Cardiac muscle cell (in vitro differentiated cells and primary cell): Measurements from ENCODE around the gene HCFC2. TPM values are rescaled to one million over a fixed set of nuclear protein-coding genes. Genes with fewer than 3 reads are reported as not detected.

Experiments used
- DNase-seq, 2 donors: peaks; one replicate each; pipeline versions ENCODE4 v3.0.0 to v3.0.0-alpha.2; 2010 to 2017; ENCODE audit warnings: low read depth in 1 of 2, low spot score in 1 of 2
- H3K27ac ChIP-seq: fragments of 200-600 bp; sonication (generic); 2 replicates; pipeline ENCODE4 v1.5.1; 2016
- H3K27me3 ChIP-seq: fragments of 200-600 bp; sonication (generic); 2 replicates; pipeline ENCODE4 v1.6.0; 2016; ENCODE audit warnings: control low read depth
- H3K36me3 ChIP-seq: fragments of 200-600 bp; sonication (generic); 2 replicates; pipeline ENCODE4 v1.5.1; 2016; ENCODE audit warnings: control low read depth
- H3K4me1 ChIP-seq: fragments of 200-600 bp; sonication (generic); 2 replicates; pipeline ENCODE4 v1.8.1; 2017; ENCODE audit warnings: low read depth, mild to moderate bottlenecking, mixed run types
- H3K4me3 ChIP-seq: fragments of 200-600 bp; sonication (generic); 2 replicates; pipeline ENCODE4 v1.5.1; 2016; ENCODE audit warnings: mild to moderate bottlenecking
- H3K9me3 ChIP-seq: fragments of 200-600 bp; sonication (generic); 2 replicates; pipeline ENCODE4 v1.5.1; 2017; ENCODE audit warnings: low read depth, mild to moderate bottlenecking, control low read depth
- CTCF ChIP-seq: IDR thresholded peaks from 2 replicates; pipeline ENCODE4 v1.5.1; 2012; ENCODE audit warnings: low read depth, mild to moderate bottlenecking, low read length
- polyA plus RNA-seq: library from polyadenylated mRNA; unstranded; fragments of >200 nt; fragmentation: Nextera tagmentation; extraction: Ambion mirVana; gene quantifications from 2 replicates; pipeline ENCODE4 v1.2.1, GENCODE V29; 2016
- total RNA-seq: library from RNA; depleted of rRNA; stranded (reverse); fragments of >200 nt; gene quantifications from 2 replicates; pipeline ENCODE4 v1.2.3, GENCODE V29; 2016

Gene HCFC2
- total and polyA plus RNA-seq, 2 experiments from 2014 or later = 9.3 to 14.7 TPM

GRCh38 chr12:104147346-104147745 is 83.0 kb downstream of the HCFC2 start:
- no peak for DNase-seq
- Histone ChIP-seq H3K36me3 (no peaks in the 10 kb centered on the region), H3K9me3 (no peaks in the 10 kb centered on the region), H3K27me3 (no peaks in the 10 kb centered on the region), H3K27ac (no peak overlapping the region), H3K4me1 (no peaks in the 10 kb centered on the region), H3K4me3 (no peak overlapping the region)
- no peak for TF ChIP-seq CTCF

GRCh38 chr12:104150416-104150815 is 86.1 kb downstream of the HCFC2 start:
- DNase-seq = no peak
- Histone ChIP-seq H3K27ac (no peak overlapping the region), H3K9me3 (no peaks in the 10 kb centered on the region), H3K36me3 (no peaks in the 10 kb centered on the region), H3K27me3 (no peaks in the 10 kb centered on the region), H3K4me1 (no peaks in the 10 kb centered on the region), H3K4me3 (no peak overlapping the region)
- TF ChIP-seq CTCF = no peak

GRCh38 chr12:104152685-104153241 is 88.4 kb downstream of the HCFC2 start:
- H3K27me3 ChIP-seq = no peaks in the 10 kb centered on the region
- DNase-seq = no peak
- H3K9me3 ChIP-seq = no peaks in the 10 kb centered on the region
- H3K36me3 ChIP-seq = no peaks in the 10 kb centered on the region
- H3K4me3 ChIP-seq = no peak overlapping the region
- H3K4me1 ChIP-seq = no peaks in the 10 kb centered on the region
- no peak for TF ChIP-seq CTCF
- no peak overlapping the region for H3K27ac ChIP-seq

- DNase-seq = no peak
- no peaks in the 10 kb centered on the region for H3K27me3 ChIP-seq
- TF ChIP-seq CTCF = no peak
- H3K27ac ChIP-seq = no peak overlapping the region
- H3K4me3 ChIP-seq = no peak overlapping the region
- no peaks in the 10 kb centered on the region for H3K36me3 ChIP-seq
- H3K9me3 ChIP-seq = no peaks in the 10 kb centered on the region
- H3K4me1 ChIP-seq = no peaks in the 10 kb centered on the region
These were observed 90.0 kb downstream of the HCFC2 start for GRCh38 chr12:104154286-104154685.

- Histone ChIP-seq H3K27me3 (no peaks in the 10 kb centered on the region), H3K36me3 (no peaks in the 10 kb centered on the region), H3K4me1 (no peaks in the 10 kb centered on the region), H3K9me3 (no peaks in the 10 kb centered on the region), H3K27ac (no peak overlapping the region), H3K4me3 (no peak overlapping the region)
- TF ChIP-seq CTCF = no peak
- DNase-seq = no peak
These were observed 90.5 kb downstream of the HCFC2 start for GRCh38 chr12:104154806-104155205.

Other genes with a start within 250 kb of the HCFC2 start
- 0.95 and 1.8 TPM in 2 replicates for gene NT5DC3, start 223.3 kb upstream of the HCFC2 start, total RNA-seq
- 0.90 and 0.91 TPM in 2 replicates for gene NT5DC3, start 223.3 kb upstream of the HCFC2 start, polyA plus RNA-seq
- 386 and 610 TPM in 2 replicates for gene HSP90B1, start 134.1 kb upstream of the HCFC2 start, total RNA-seq
- 473 and 1,006 TPM in 2 replicates for gene HSP90B1, start 134.1 kb upstream of the HCFC2 start, polyA plus RNA-seq
- 31.7 and 47.8 TPM in 2 replicates for gene TDG, start 98.7 kb upstream of the HCFC2 start, total RNA-seq
- 28.3 and 33.7 TPM in 2 replicates for gene TDG, start 98.7 kb upstream of the HCFC2 start, polyA plus RNA-seq
- 3.2 and 5.9 TPM in 2 replicates for gene GLT8D2, start 14.3 kb upstream of the HCFC2 start, total RNA-seq
- gene GLT8D2, start 14.3 kb upstream of the HCFC2 start, polyA plus RNA-seq = 6.3 and 17.4 TPM in 2 replicates
- 86.2 and 115 TPM in 2 replicates for gene NFYB, start 73.7 kb downstream of the HCFC2 start, total RNA-seq
- 150 and 189 TPM in 2 replicates for gene NFYB, start 73.7 kb downstream of the HCFC2 start, polyA plus RNA-seq
- gene TXNRD1, start 151.2 kb downstream of the HCFC2 start, total RNA-seq = 55.5 and 74.9 TPM in 2 replicates
- gene TXNRD1, start 151.2 kb downstream of the HCFC2 start, polyA plus RNA-seq = 43.5 and 48.3 TPM in 2 replicates
- 1.8 and 3.3 TPM in 2 replicates for gene EID3, start 239.2 kb downstream of the HCFC2 start, total RNA-seq
- gene EID3, start 239.2 kb downstream of the HCFC2 start, polyA plus RNA-seq = 2.7 and 3.0 TPM in 2 replicates